NCI-H345 treated with DMSO at 0.1 percent for 48 hours (cell line): ENCODE results near the gene TMED3.

Experiments
- DNase-seq: peaks from one replicate; lab custom pipeline; 2025; ENCODE audit not compliant: unreplicated experiment; lab: John Stamatoyannopoulos, UW

Gene TMED3

GRCh38 chr15:79310985-79311900, at the start of gene TMED3:
TSS of gene TMED3 (plus strand) at chr15:79311112. CDS start at chr15:79311250, 138 bp downstream.
- peak; percentile 48 for DNase-seq

GRCh38 chr15:79261836-79262235, 49.1 kb upstream of the TMED3 start:
- DNase-seq = no peak

- no peak for DNase-seq
These were observed 45.7 kb upstream of the TMED3 start for GRCh38 chr15:79265167-79265566.

- DNase-seq = no peak
These were observed 44.8 kb upstream of the TMED3 start for GRCh38 chr15:79265987-79266579.

- DNase-seq = no peak
These were observed 28.3 kb upstream of the TMED3 start, which contains the start of gene ANKRD34C for GRCh38 chr15:79282371-79283251. TSS of gene ANKRD34C (plus strand) at chr15:79282722. CDS start at chr15:79293285, 10,563 bp downstream.

- no peak for DNase-seq
These were observed 27.5 kb upstream of the TMED3 start for GRCh38 chr15:79283252-79284048.

GRCh38 chr15:79290642-79291275, 20.2 kb upstream of the TMED3 start:
- DNase-seq = no peak

- no peak for DNase-seq
These were observed 18.9 kb upstream of the TMED3 start for GRCh38 chr15:79292011-79292410.

GRCh38 chr15:79294075-79294474, 16.8 kb upstream of the TMED3 start:
- DNase-seq = no peak

- DNase-seq = no peak
These were observed 14.3 kb upstream of the TMED3 start for GRCh38 chr15:79296583-79296982.

GRCh38 chr15:79299126-79299840, 11.6 kb upstream of the TMED3 start:
- no peak for DNase-seq

GRCh38 chr15:79299841-79300235, 11.1 kb upstream of the TMED3 start:
- DNase-seq = no peak

GRCh38 chr15:79307251-79307650, 3.7 kb upstream of the TMED3 start:
- no peak for DNase-seq

GRCh38 chr15:79308874-79309273, 2.0 kb upstream of the TMED3 start:
- DNase-seq = no peak

GRCh38 chr15:79310612-79310984, 314 bp upstream of the TMED3 start:
- DNase-seq = no peak

- DNase-seq = no peak
These were observed 1.1 kb downstream of the TMED3 start for GRCh38 chr15:79311901-79312553.

GRCh38 chr15:79314186-79314585, 3.3 kb downstream of the TMED3 start:
- DNase-seq = no peak

- no peak for DNase-seq
These were observed 3.9 kb downstream of the TMED3 start for GRCh38 chr15:79314811-79315210.
